Measurements from ENCODE around the gene TNFSF9. TPM values are rescaled to one million over a fixed set of nuclear protein-coding genes. Genes with fewer than 3 reads are reported as not detected.
A peak's percentile ranks its signal among the peaks of the same experiment; 100 is the strongest.

Gene TNFSF9
- total RNA-seq, 4 donors from 2014 or later = 6.3 to 21.6 (median 17.8) TPM

DNA sequence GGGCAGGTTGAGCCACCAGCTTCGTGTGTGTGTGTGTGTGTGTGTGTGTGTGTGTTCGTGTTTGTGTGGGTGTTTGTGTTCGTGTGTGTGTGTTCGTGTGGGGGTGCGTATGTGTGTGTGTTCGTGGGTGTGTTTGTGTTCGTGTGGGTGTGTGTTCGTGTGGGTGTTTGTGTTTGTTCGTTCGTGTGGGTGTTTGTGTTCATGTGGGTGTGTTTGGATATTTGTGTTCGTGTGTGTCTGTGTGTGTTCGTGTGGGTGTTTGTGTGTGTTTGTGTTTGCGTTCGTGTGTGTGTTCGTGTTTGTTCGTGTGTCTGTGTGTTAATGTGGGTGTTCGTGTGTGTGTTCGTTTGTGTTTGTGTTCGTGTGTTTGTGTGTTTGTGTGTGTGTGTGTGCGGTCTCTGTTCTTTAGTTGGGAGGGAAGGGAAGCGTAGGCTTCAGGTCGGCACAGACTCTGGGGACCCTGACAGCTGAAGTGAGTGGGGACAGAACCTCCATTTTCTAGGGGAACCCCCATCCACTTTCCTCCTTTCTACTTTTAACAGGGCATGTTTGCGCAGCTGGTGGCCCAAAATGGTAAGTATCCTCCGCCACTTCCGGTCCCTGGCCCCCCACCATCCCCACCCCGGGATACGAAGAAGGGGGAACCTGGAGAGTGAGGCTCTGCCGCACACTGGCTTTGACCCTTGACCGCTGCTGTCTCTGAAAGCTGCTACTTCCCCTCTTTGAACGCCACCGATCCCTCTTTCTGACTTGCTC is 1.6 kb downstream of the TNFSF9 start:
- H3K27me3 ChIP-seq = peaks cover 0 to 40% (median 0%) of the 10 kb centered on the region in 4 donors
- WGBS, 2 donors = 35 to 37% methylated on average over 19 to 25 of the region's 31 CpGs
- peak overlapping the region; percentile 59 to 76 (median 68) for H3K4me3 ChIP-seq
- no peaks in the 10 kb centered on the region for H3K9me3 ChIP-seq
- H3K36me3 ChIP-seq = peaks cover 0 to 19% (median 0%) of the 10 kb centered on the region in 3 donors
- peaks cover 18 to 67% (median 23%) of the 10 kb centered on the region in 3 donors for H3K4me1 ChIP-seq
- intact Hi-C loops (cut with DNase I) = no loop called here
- DNase-seq = no peak
- TF ChIP-seq, protein P1, sequence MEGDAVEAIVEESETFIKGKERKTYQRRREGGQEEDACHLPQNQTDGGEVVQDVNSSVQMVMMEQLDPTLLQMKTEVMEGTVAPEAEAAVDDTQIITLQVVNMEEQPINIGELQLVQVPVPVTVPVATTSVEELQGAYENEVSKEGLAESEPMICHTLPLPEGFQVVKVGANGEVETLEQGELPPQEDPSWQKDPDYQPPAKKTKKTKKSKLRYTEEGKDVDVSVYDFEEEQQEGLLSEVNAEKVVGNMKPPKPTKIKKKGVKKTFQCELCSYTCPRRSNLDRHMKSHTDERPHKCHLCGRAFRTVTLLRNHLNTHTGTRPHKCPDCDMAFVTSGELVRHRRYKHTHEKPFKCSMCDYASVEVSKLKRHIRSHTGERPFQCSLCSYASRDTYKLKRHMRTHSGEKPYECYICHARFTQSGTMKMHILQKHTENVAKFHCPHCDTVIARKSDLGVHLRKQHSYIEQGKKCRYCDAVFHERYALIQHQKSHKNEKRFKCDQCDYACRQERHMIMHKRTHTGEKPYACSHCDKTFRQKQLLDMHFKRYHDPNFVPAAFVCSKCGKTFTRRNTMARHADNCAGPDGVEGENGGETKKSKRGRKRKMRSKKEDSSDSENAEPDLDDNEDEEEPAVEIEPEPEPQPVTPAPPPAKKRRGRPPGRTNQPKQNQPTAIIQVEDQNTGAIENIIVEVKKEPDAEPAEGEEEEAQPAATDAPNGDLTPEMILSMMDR (IDR thresholded peaks at IDR 0.05) = no peak
- TF ChIP-seq POLR2A (IDR thresholded peaks at IDR 0.05) = no peak
- H3K27ac ChIP-seq = no peak overlapping the region

DNA sequence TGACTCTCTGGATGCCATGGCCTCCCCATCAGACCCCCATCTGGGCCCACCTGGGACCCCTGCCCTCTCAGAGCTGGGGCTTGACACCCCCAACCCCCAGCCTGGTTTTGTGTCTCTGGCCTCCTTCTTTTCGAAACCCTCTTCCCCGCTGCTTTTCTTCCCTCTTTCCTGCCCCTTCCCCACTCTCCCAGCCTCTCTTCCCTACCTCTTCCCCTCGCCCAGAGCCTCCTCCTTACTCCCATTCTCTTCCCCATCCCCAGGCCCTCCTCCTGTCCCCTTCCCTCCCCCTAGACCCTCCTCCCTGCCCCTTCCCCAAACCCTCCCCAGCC is 2.1 kb downstream of the TNFSF9 start:
- TF ChIP-seq, protein P1 (IDR thresholded peaks at IDR 0.05) = no peak
- no peak for TF ChIP-seq POLR2A (IDR thresholded peaks at IDR 0.05)
- peaks cover 0 to 40% (median 0%) of the 10 kb centered on the region in 4 donors for H3K27me3 ChIP-seq
- H3K36me3 ChIP-seq = peaks cover 0 to 19% (median 0%) of the 10 kb centered on the region in 3 donors
- H3K9me3 ChIP-seq = no peaks in the 10 kb centered on the region
- H3K27ac ChIP-seq = no peak overlapping the region
- intact Hi-C loops (cut with DNase I) = no loop called here
- H3K4me3 ChIP-seq = peak overlapping the region in 3 of 4 donors; percentile 9 to 70 (median 19)
- WGBS, 2 donors = 45 to 55% methylated on average over 3 of the region's 3 CpGs
- no peak for DNase-seq
- peaks cover 23 to 73% (median 24%) of the 10 kb centered on the region in 3 donors for H3K4me1 ChIP-seq

DNA sequence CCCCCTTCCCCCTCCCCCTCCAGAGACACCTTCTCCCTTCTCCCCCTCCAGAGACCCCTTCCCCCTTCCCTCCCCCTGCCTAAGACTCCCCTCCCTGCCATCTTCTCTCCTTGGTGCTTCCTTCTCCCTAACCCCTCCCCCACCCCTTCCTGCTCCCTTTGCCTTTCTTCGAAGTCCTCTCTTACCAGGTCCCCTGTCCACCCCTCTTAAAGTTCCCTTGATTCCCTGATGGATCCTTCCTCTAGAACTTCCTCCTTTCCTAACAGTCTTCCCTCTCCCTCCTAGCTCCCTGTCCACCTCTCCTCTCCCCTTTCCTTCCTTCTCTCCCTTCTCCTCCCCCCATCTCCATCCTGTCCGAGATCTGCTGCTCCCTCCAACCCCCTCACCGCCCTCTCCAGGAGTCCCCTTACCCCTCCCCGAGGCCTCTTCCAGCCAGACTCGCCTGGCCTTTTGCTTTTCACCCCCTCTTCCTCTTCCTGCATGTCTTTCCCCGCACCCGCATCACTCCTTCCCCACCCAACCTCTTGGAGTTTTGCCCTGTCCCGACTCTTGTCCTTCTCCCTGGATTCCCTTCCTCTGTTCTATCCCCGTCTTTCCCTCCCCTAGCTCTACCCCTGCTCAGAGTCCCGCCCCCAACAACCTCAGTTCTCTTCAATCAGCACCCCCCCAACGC is 3.1 kb downstream of the TNFSF9 start:
- H3K27ac ChIP-seq = no peak overlapping the region
- no peaks in the 10 kb centered on the region for H3K9me3 ChIP-seq
- DNase-seq = no peak
- no peak overlapping the region for H3K4me3 ChIP-seq
- peaks cover 0 to 40% (median 0%) of the 10 kb centered on the region in 4 donors for H3K27me3 ChIP-seq
- TF ChIP-seq, protein P1 (IDR thresholded peaks at IDR 0.05) = no peak
- no peak for TF ChIP-seq POLR2A (IDR thresholded peaks at IDR 0.05)
- peaks cover 0 to 19% (median 0%) of the 10 kb centered on the region in 3 donors for H3K36me3 ChIP-seq
- intact Hi-C loops (cut with DNase I) = no loop called here
- WGBS, 2 donors = 17 to 22% methylated on average over 10 to 11 of the region's 11 CpGs
- H3K4me1 ChIP-seq = peaks cover 20 to 72% (median 21%) of the 10 kb centered on the region in 3 donors

DNA sequence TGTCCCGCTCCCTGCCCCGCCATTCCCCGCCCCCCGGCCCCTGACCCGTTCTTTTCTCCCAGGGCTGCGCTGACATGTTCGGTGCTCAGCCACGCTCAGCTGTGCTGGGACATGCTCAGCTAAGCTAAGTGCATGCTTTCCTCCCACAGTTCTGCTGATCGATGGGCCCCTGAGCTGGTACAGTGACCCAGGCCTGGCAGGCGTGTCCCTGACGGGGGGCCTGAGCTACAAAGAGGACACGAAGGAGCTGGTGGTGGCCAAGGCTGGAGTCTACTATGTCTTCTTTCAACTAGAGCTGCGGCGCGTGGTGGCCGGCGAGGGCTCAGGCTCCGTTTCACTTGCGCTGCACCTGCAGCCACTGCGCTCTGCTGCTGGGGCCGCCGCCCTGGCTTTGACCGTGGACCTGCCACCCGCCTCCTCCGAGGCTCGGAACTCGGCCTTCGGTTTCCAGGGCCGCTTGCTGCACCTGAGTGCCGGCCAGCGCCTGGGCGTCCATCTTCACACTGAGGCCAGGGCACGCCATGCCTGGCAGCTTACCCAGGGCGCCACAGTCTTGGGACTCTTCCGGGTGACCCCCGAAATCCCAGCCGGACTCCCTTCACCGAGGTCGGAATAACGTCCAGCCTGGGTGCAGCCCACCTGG is 3.7 kb downstream of the TNFSF9 start:
- H3K36me3 ChIP-seq = peaks cover 0 to 19% (median 0%) of the 10 kb centered on the region in 3 donors
- no peak for TF ChIP-seq POLR2A (IDR thresholded peaks at IDR 0.05)
- TF ChIP-seq, protein P1 (IDR thresholded peaks at IDR 0.05) = no peak
- WGBS, 2 donors = 42 to 79% methylated on average over 4 to 5 of the region's 40 CpGs
- no peak for DNase-seq
- H3K27me3 ChIP-seq = peaks cover 0 to 40% (median 0%) of the 10 kb centered on the region in 4 donors
- no peak overlapping the region for H3K27ac ChIP-seq
- intact Hi-C loops (cut with DNase I) = no loop called here
- no peaks in the 10 kb centered on the region for H3K9me3 ChIP-seq
- peaks cover 18 to 66% (median 19%) of the 10 kb centered on the region in 3 donors for H3K4me1 ChIP-seq
- H3K4me3 ChIP-seq = no peak overlapping the region

All from esophagus squamous epithelium (tissue), 5 donors.